HUES6 (cell line): ENCODE measurements around the gene UPK3B.
"Not testable (repeated sequence)": the region's sequence is repeated elsewhere in the genome, so short reads cannot be mapped to it uniquely, and the experiment has no call there.

Source experiments
- H3K27ac ChIP-seq: 2 replicates; pipeline ENCODE4 v1.7.0; 2013; ENCODE audit warnings: low read depth, mild to moderate bottlenecking, low read length, inconsistent platforms
- H3K27me3 ChIP-seq: 2 replicates; pipeline ENCODE4 v1.6.1; 2013; ENCODE audit warnings: low read length; ENCODE audit not compliant: control insufficient read depth, insufficient read depth
- H3K36me3 ChIP-seq: 2 replicates; pipeline ENCODE4 v1.6.1; 2013; ENCODE audit warnings: low read length; ENCODE audit not compliant: control insufficient read depth, insufficient read depth
- H3K4me1 ChIP-seq: 2 replicates; pipeline ENCODE4 v1.6.1; 2013; ENCODE audit warnings: low read length; ENCODE audit not compliant: control insufficient read depth, insufficient read depth
- H3K4me3 ChIP-seq: 2 replicates; pipeline ENCODE4 v1.5.1; 2013; ENCODE audit warnings: low read depth, low read length
- H3K9ac ChIP-seq: one replicate; pipeline ENCODE4 v1.6.1; 2013; ENCODE audit warnings: mild to moderate bottlenecking, low read length
- H3K9me3 ChIP-seq: 2 replicates; pipeline ENCODE4 v1.6.1; 2013; ENCODE audit warnings: low read depth, low read length; ENCODE audit not compliant: control insufficient read depth, insufficient read depth

Gene UPK3B

GRCh38 chr7:76526183-76526582, 15.8 kb downstream of the UPK3B start:
- not testable (repeated sequence) for H3K27me3 ChIP-seq, H3K4me1 ChIP-seq, H3K9ac ChIP-seq, H3K27ac ChIP-seq, H3K4me3 ChIP-seq, H3K9me3 ChIP-seq, H3K36me3 ChIP-seq

DNA sequence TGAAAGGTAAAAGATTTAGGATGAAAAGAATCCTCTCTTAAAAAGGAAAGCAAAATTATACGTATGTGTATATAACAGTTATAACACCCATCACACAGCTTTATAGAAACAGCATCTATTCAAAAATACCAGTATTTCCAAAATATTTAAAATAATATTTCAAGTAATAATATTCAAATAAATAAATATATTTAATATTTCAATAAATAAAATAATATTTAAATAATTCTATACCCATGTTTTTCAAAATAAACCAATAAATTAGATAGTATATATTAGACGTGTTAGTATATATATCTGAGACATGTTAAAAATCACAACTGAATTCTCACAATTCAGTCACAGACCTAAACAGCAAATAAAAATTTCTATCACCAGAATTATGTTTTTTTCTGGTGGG, 21.3 kb downstream of the UPK3B start:
- not testable (repeated sequence) for H3K36me3 ChIP-seq, H3K9ac ChIP-seq, H3K4me3 ChIP-seq, H3K9me3 ChIP-seq, H3K27me3 ChIP-seq, H3K27ac ChIP-seq, H3K4me1 ChIP-seq

GRCh38 chr7:76543197-76543596, 32.8 kb downstream of the UPK3B start, which contains the start of gene SPDYE16:
SPDYE16 (minus strand) TSS chr7:76543297; CDS start chr7:76541459, 1,838 bp downstream.
- H3K27me3 ChIP-seq, H3K9me3 ChIP-seq, H3K36me3 ChIP-seq, H3K27ac ChIP-seq, H3K4me1 ChIP-seq, H3K9ac ChIP-seq, H3K4me3 ChIP-seq: not testable (repeated sequence)

DNA sequence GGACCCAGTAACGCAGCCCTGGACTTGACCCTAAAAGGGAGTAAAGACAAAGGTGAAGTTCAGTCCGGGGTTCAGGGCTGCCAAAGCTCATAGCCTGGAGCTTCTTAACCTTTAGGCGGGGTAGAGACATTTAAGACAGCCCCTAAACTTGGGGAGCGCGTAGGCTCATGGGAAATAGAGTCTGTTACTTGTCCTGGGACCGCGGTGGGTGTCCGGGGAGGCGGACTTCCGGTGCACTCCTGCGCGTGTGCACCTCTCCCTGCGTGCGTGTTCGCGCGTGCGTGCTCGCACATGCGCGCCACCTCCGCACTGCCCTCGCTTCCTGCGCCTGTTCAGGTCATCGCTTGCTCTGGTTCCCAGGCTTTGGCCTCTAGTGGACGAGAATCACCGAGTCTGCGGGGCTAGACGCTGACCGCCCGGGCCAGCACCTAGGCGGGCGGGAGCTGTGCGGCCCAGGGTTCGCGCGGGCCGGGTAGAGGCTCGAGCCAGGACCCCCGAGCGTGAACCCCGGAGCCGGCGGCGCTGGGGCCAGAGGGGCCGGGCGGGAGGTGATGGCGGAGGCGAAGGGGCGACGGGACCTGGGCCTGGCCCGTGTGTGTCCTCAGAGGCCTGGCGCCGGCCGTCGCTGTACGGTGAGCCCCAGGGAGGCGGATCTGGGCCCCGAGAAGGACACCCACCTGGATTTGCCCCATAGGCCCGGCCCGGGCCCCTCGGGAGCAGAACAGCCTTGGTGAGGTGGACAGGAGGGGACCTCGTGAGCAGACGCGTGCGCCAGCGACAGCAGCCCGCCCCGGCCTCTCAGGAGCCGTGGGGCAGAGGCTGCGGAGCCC, 38.9 kb downstream of the UPK3B start:
- H3K36me3 ChIP-seq, H3K27me3 ChIP-seq, H3K4me1 ChIP-seq, H3K9me3 ChIP-seq: not testable (repeated sequence)
- peak overlapping the region; percentile 85 for H3K9ac ChIP-seq
- H3K27ac ChIP-seq, result peak overlapping the region; percentile 81; the same call in 1 of the 2 replicates
- peak overlapping the region; percentile 86 for H3K4me3 ChIP-seq

DNA sequence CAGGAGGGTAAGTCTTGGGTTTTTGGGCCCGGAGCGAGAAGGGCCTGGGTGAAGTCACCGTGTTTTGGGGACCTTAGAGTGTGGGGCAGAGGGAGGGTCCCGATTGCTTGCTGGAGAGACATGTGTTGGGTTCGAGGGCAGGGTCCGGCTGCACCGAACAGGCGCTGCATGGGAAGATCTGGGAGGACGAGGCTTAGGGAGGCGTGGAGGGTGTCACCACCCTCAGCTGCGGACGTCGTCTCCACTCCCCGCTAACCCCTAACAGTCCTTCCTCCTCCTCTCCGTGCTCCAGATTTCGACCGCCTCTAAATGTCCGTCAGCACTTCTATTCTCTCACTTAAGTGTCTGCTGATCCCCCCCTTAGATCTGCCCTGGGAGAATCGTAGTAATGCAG, 39.5 kb downstream of the UPK3B start:
- Histone ChIP-seq H3K4me3 (peak overlapping the region; percentile 86), H3K9ac (peak overlapping the region; percentile 85), H3K27ac (peak overlapping the region; percentile 81; the same call in 1 of the 2 replicates)
- not testable (repeated sequence) for H3K36me3 ChIP-seq, H3K27me3 ChIP-seq, H3K9me3 ChIP-seq, H3K4me1 ChIP-seq

DNA sequence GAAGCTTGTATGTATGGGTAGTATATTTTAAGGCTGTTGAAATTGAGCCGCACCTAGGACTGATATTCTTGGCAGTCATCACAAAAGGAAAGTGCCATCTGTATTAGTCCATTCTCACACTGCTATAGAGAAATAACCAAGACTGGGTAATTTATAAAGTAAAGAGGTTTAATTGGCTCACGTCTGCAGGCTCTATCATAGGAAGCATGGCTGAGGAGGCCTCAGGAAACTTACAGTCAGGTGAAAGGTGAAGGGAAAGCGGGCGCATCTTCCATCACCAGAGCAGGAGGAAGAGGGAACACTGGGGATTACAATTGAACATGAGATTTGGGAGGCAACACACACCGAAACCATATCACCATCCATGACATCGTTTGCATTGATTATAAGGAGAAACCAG, 41.6 kb downstream of the UPK3B start:
- not testable (repeated sequence) for H3K9ac ChIP-seq, H3K4me3 ChIP-seq, H3K9me3 ChIP-seq, H3K27ac ChIP-seq, H3K36me3 ChIP-seq, H3K27me3 ChIP-seq, H3K4me1 ChIP-seq

DNA sequence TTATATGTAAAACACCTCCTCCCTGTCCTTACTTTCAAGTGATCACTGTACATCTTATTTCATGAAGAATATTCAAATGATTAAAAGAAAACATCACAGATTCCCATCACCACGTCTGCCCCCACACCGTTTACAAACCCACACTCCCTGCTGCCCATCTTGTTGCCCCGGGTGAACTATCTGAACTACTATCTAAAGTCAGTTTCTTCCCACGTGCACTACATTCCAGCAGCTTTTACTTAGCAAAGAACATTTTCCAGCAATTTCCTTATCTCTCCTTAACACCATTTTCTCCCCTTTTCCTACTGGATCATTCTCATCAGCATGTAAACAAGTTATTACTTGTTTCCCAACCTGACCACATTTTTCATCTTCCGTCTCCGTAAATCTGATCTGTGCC, 49.3 kb downstream of the UPK3B start:
- not testable (repeated sequence) for H3K9ac ChIP-seq, H3K9me3 ChIP-seq, H3K4me3 ChIP-seq, H3K27ac ChIP-seq, H3K27me3 ChIP-seq, H3K36me3 ChIP-seq, H3K4me1 ChIP-seq

- not testable (repeated sequence) for H3K4me3 ChIP-seq, H3K9ac ChIP-seq, H3K27me3 ChIP-seq, H3K9me3 ChIP-seq, H3K27ac ChIP-seq, H3K4me1 ChIP-seq, H3K36me3 ChIP-seq
Observed at GRCh38 chr7:76560157-76560556, 49.8 kb downstream of the UPK3B start.

DNA sequence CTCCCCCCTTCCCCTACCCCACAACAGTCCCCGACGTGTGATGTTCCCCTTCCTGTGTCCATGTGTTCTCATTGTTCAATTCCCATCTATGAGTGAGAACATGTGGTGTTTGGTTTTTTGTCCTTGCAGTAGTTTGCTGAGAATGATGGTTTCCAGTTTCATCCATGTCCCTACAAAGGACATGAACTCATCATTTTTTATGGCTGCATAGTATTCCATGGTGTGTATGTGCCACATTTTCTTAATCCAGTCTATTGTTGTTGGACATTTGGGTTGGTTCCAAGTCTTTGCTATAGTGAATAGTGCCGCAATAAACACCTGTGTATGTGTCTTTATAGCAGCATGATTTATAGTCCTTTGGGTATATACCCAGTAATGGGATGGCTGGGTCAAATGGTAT, 51.0 kb downstream of the UPK3B start:
- not testable (repeated sequence) for H3K9me3 ChIP-seq, H3K27me3 ChIP-seq, H3K9ac ChIP-seq, H3K27ac ChIP-seq, H3K4me1 ChIP-seq, H3K4me3 ChIP-seq, H3K36me3 ChIP-seq

DNA sequence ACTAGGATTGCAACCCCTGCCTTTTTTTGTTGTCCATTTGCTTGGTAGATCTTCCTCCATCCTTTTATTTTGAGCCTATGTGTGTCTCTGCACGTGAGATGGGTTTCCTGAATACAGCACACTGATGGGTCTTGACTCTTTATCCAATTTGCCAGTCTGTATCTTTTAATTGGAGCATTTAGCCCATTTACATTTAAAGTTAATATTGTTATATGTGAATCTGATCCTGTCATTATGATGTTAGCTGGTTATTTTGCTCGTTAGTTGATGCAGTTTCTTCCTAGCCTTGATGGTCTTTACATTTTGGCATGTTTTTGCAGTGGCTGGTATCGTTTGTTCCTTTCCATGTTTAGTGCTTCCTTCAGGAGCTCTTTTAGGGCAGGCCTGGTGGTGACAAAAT, 54.6 kb downstream of the UPK3B start:
- not testable (repeated sequence) for H3K27me3 ChIP-seq, H3K4me3 ChIP-seq, H3K27ac ChIP-seq, H3K4me1 ChIP-seq, H3K9me3 ChIP-seq, H3K9ac ChIP-seq, H3K36me3 ChIP-seq
